Esophagus squamous epithelium (tissue), 4 donors: ENCODE data around the gene RP9.

Experiments
- POLR2A ChIP-seq, 4 donors: fragments of 450-650 bp; IDR thresholded peaks; one replicate each; pipeline ENCODE4 v1.6.1; 2017; ENCODE audit warnings: antibody characterized with exemption in 4 of 4, mild to moderate bottlenecking in 4 of 4, moderate library complexity in 3 of 4
- TF ChIP-seq, protein P1 (sequence below), 6 experiments: fragments of 450-650 bp in 4 of 6; fragments of 200-600 bp in 2 of 6; sonication (generic) in 2 of 6; IDR thresholded peaks; one replicate each; pipeline ENCODE4 v1.5.1; 2016 to 2019; ENCODE audit warnings: antibody characterized with exemption in 6 of 6, mild to moderate bottlenecking in 4 of 6, moderate library complexity in 4 of 6

DNA sequence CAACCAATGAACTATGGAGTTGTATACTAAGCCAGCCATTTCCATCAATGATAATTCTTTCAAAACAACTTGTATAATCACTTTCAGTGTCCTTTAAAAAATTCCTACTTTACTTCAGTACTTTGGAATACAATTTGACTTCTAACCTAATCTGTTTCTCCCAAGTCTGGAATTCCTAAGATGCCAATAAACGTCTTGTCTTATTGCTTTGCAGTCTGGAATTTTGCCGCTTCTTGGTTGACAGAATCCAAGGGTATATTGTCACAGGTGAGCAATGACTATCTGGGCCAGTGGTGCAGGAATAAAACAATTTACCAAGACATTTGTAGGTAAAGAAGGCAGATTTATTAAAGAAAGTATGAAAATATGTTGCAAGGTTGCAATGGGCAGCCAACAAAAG lies 21.8 kb downstream of the RP9 start:
- TF ChIP-seq, protein P1, sequence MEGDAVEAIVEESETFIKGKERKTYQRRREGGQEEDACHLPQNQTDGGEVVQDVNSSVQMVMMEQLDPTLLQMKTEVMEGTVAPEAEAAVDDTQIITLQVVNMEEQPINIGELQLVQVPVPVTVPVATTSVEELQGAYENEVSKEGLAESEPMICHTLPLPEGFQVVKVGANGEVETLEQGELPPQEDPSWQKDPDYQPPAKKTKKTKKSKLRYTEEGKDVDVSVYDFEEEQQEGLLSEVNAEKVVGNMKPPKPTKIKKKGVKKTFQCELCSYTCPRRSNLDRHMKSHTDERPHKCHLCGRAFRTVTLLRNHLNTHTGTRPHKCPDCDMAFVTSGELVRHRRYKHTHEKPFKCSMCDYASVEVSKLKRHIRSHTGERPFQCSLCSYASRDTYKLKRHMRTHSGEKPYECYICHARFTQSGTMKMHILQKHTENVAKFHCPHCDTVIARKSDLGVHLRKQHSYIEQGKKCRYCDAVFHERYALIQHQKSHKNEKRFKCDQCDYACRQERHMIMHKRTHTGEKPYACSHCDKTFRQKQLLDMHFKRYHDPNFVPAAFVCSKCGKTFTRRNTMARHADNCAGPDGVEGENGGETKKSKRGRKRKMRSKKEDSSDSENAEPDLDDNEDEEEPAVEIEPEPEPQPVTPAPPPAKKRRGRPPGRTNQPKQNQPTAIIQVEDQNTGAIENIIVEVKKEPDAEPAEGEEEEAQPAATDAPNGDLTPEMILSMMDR (IDR thresholded peaks at IDR 0.05): no peak
- no peak for TF ChIP-seq POLR2A (IDR thresholded peaks at IDR 0.05)
